HG03442 (cell line): ENCODE results near the gene RAI1.

ENCODE experiments used
- ATAC-seq: cut with Tn5 transposase; IDR thresholded peaks from one replicate; pipeline ENCODE4 v1.9.1; 2021; ENCODE audit warnings: mild to moderate bottlenecking, moderate library complexity; ENCODE audit not compliant: unreplicated experiment

Gene RAI1

DNA sequence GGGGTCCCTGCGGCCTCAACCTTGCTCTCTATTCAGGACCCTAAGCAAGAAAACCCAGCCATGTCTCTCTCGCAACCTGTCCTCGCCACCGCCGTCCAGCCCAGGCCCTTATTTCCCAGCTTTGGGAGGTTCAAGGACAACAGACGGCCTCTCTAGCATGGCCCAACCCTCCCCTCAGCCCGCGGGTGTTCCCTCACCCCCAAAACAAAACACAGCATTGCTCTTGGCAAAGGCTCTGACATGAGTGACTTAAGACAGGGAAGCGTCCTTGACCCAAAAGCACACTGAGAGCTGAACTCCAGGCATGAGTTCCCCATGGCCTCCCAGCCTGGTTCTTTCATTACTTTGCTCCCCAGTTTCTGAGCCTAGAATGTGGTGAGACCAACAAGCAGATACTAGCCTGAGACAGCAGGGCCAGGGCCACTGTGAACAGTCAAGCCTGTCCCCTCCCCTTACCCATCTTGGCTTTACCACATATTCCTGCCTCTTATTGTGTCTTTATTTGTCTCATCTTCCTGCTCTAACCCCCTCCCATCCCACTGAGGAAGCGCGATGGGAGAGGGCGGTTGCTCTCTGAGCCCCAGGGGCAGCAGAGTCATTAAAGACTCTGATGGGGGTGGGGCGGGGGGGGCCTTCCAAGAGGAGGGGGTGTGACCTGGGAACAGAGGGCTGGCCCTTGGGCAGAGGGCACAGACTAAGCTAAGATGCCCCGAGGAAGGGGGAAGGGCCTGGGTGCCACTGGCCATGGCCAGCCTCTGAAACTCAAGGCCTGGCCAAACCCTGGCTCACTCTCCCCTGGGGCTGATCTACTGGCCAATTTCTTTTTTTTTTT is 143.7 kb downstream of the RAI1 start:
- ATAC-seq = no peak

GRCh38 chr17:17826342-17826713 is 145.1 kb downstream of the RAI1 start:
- no peak for ATAC-seq

DNA sequence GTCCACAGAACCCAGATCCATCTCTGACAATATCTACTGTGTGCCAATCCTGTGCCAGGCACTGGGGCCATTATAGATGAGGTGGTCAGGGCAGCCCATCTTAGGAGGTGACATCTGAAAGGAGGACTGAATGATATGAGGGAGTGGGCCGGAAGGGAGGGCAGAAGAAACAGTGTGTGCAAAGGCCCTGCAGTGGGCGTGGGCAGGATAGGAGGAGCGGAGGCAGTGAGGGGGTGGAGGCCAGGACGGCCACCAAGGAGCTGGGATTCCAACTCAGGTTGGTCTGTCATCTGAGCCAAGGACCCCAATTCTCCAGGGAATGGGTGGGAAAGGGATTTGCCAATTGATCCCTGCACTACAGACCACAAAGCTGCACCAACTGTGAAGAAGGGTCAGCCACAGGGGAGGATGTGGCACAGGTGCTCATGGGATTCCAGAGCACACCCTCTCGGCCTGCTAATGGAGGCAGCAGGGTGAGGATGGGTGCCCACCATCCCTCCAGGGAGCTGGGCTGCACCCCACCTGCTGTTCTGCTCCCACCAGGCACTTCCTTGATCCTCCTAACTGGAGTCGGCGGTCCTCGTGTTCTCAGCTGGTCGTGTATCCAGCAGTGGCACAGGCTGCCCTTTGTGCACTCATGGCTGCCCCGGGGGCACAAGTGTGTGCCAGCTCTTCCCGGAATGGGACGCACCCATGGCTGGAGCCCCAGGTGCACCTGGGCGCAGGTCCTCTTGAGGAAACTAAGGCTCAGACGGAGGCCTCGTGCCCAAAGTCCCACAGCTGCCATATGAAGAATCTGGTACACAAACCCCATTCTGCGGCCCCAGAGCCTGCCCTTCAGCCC is 145.9 kb downstream of the RAI1 start:
- ATAC-seq = no peak

- no peak for ATAC-seq
These were observed 146.8 kb downstream of the RAI1 start for GRCh38 chr17:17827826-17828621.

DNA sequence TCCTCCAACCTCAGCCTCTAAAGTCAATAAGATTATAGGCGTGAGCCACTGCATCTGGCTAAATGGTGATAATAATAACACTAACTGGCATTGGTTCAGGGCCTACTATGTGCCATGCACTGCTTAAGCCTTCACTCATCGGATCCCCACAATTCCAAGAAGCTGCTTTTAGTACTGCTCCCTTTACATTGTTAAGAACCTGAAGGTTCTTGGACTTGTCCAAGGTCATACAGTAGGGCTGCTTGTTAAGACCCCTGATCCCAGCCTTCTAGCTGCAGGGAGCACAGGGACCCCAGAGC is 149.0 kb downstream of the RAI1 start:
- no peak for ATAC-seq

DNA sequence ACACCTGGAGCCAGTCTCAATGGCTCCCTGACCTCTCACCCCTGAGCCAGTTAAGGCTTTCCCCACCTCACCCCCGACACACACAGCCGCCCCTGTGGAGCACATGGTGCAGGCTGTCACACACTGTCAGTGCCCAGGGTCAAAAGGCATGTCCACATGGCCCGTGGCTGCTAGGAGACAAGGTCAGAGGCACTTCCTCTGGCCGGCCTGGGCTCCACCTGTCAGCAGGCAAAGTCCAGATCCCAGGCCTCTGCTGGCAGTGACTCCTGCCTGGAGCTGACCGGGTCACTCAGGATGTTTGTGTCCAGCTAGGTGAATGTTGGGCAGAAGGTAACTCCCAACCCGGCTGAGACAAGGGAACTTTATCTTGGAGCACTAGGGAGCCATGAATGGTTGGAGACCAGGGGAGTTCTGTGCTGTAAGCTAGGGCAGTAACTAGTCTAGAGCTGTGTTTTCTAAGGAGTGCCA is 149.5 kb downstream of the RAI1 start:
- ATAC-seq = no peak

- ATAC-seq = no peak
These were observed 150.2 kb downstream of the RAI1 start for GRCh38 chr17:17831208-17832031.

GRCh38 chr17:17832032-17832363 is 150.7 kb downstream of the RAI1 start:
- no peak for ATAC-seq

DNA sequence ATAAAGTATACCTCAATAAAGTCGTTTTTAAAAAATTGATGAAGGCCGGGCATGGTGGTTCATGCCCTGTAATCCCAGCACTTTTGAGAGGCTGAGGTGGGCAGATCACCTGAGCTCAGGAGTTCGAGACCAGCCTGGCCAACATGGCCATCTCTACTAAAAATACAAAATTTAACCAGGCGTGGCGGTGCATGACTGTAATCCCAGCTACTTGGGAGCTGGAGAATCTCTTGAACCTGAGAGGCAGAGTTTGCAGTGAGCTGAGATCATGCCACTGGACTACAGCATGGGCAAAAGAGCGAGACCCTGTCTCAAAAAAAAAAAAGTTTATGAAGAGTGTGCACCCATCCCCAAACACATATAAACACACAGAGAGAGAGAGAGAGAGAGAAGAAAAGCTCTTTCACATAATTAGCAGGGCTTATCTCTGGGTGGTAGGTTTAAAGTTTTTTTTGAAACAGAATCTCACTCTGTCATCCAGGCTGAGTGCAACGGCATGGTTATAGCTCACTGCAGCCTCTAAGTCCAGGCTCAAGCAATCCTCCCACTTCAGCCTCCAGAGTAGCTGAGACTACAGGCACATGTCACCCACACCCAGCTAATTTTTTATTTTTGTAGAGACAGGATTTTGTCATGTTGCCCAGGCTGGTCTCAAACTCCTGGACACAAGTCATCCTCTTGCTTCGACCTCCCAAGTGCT is 152.6 kb downstream of the RAI1 start:
- ATAC-seq = no peak

DNA sequence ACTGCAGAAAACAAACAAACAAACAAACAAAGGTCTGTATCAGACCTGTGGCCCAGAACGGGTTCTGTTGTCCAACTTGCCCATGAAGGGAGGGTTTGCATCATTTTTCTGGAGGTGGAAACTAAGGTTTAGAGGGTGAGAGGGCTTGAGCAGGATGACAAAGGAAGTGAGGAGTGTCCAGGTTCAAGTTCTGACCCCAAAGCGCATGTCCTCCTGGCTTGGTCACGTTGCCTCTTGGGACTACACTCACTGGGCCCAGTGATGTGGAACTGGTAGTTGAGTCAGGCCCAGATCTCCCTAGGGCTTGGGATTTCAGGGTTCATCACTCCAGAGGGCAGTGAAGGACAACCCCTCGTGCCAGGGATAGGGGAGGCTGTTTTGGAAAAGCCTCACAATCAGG is 153.7 kb downstream of the RAI1 start:
- no peak for ATAC-seq

- ATAC-seq = no peak
These were observed 154.4 kb downstream of the RAI1 start for GRCh38 chr17:17835415-17836249.

GRCh38 chr17:17836250-17836817 is 155.1 kb downstream of the RAI1 start:
- peak; percentile 55 for ATAC-seq

- ATAC-seq = no peak
These were observed 155.6 kb downstream of the RAI1 start, which contains the start of gene SREBF1 for GRCh38 chr17:17836818-17837379. Gene SREBF1 (minus strand): TSS chr17:17836986. CDS start chr17:17836817, 169 bp downstream.

GRCh38 chr17:17837380-17837821 is 156.1 kb downstream of the RAI1 start:
- no peak for ATAC-seq

DNA sequence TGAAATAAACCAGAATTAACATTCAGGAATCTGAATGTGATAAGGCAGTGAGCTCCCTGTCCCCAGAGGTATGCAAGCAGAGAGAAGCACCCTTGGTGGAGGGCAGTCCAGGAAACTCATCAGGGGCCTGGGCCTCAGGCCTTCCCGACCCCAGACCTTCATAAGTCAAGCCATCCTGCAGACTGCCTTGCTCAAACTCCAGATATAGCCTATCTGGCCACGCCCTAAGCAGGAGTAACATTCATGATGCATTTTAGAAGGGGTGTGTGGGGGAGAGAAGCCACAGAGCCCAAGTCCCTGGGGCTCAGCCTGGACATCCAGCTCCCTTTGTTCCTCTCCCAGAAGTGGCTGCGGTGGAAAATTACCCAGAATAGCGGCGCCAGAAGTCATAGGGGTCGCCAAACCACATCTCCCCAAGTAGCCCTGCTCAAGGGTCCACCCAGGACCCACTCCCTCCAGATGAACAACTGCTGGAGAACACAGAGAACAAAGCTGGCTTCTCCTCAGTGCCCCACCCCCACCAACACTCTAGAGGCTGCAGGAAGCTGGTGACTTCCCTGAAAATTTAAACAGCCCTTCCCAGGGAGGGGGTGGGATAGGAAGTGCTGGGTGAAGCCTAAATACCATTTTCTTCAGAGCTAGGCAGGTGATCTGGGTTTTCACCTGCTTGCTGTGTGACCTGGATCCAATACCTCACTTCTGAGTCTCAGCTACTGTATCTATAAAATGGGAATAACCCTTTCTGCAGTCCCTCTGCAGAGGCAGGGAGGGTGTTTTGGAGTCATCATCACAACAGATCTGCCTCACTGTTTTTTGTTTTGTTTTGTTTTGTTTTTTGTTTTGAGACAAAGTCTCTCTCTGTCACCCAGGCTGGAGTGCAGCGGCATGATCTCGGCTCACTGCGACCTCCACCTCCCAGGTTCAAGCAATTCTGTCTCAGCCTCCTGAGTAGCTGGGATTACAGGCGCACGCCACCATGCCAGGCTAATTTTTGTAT is 157.0 kb downstream of the RAI1 start:
- ATAC-seq = no peak

GRCh38 chr17:17839791-17840707 is 158.8 kb downstream of the RAI1 start:
- peak; percentile 59 for ATAC-seq
